Mesenchymal stem cell (in vitro differentiated cells and primary cell): ENCODE results near the gene VRK3.

ENCODE experiments used
- DNase-seq: peaks from one replicate; pipeline ENCODE4 v3.0.0-alpha.2; 2013
- H2AFZ ChIP-seq: one replicate; pipeline ENCODE4 v1.6.1; 2013; ENCODE audit warnings: low read depth, mild to moderate bottlenecking, control low read depth, inconsistent platforms, low read length, moderate library complexity
- H2AK5ac ChIP-seq: 2 replicates; pipeline ENCODE4 v1.6.1; 2013; ENCODE audit warnings: low read length, moderate library complexity, mild to moderate bottlenecking, inconsistent platforms; ENCODE audit not compliant: severe bottlenecking
- H2BK120ac ChIP-seq: one replicate; pipeline ENCODE4 v1.6.1; 2013; ENCODE audit warnings: low read depth, mild to moderate bottlenecking, inconsistent platforms, low read length, moderate library complexity
- H2BK12ac ChIP-seq, 2 experiments: one replicate each; pipeline ENCODE4 v1.6.1; 2013; ENCODE audit warnings: inconsistent platforms in 2 of 2, low read length in 2 of 2, mild to moderate bottlenecking in 2 of 2, moderate library complexity in 2 of 2, control low read depth in 1 of 2
- H2BK15ac ChIP-seq: one replicate; pipeline ENCODE4 v1.6.1; 2013; ENCODE audit warnings: mild to moderate bottlenecking, low read depth, inconsistent platforms; ENCODE audit not compliant: poor library complexity, severe bottlenecking
- H2BK5ac ChIP-seq: 2 replicates; pipeline ENCODE4 v1.6.1; 2013; ENCODE audit warnings: low read depth, mild to moderate bottlenecking, low read length, control low read depth, inconsistent platforms; ENCODE audit not compliant: poor library complexity, severe bottlenecking
- H3K14ac ChIP-seq, 2 experiments: one replicate each; pipeline ENCODE4 v1.6.1; 2013; ENCODE audit warnings: inconsistent platforms in 2 of 2, low read length in 2 of 2, control low read depth in 1 of 2, mild to moderate bottlenecking in 1 of 2, moderate library complexity in 1 of 2
- H3K18ac ChIP-seq, 2 experiments: one replicate each; pipeline ENCODE4 v1.6.1; 2013; ENCODE audit warnings: inconsistent platforms in 2 of 2, low read length in 2 of 2, control low read depth in 1 of 2, low read depth in 1 of 2, mild to moderate bottlenecking in 1 of 2
- H3K23ac ChIP-seq, 2 experiments: one replicate each; pipeline ENCODE4 v1.6.1; 2013; ENCODE audit warnings: inconsistent platforms in 2 of 2, low read length in 2 of 2, mild to moderate bottlenecking in 2 of 2, moderate library complexity in 2 of 2, control low read depth in 1 of 2
- H3K27ac ChIP-seq: 2 replicates; pipeline ENCODE4 v1.5.1; 2013; ENCODE audit warnings: mild to moderate bottlenecking, moderate library complexity, low read length, control low read depth, inconsistent platforms; ENCODE audit not compliant: poor library complexity, severe bottlenecking
- H3K27me3 ChIP-seq, 2 experiments: 2 replicates each; pipeline versions ENCODE4 v1.6.1 to v1.7.0; 2013; ENCODE audit warnings: low read length in 2 of 2, mild to moderate bottlenecking in 2 of 2, moderate library complexity in 2 of 2, control low read depth in 1 of 2, inconsistent platforms in 1 of 2; ENCODE audit not compliant: control insufficient read depth in 1 of 2, insufficient read depth in 1 of 2
- H3K36me3 ChIP-seq, 2 experiments: 2 replicates each; pipeline versions ENCODE4 v1.6.1 to v1.7.0; 2013; ENCODE audit warnings: low read length in 2 of 2, control low read depth in 1 of 2, inconsistent platforms in 1 of 2, low read depth in 1 of 2, mild to moderate bottlenecking in 1 of 2; ENCODE audit not compliant: insufficient read depth in 2 of 2, control insufficient read depth in 1 of 2
- H3K4ac ChIP-seq, 2 experiments: one replicate each; pipeline ENCODE4 v1.6.1; 2013; ENCODE audit warnings: inconsistent platforms in 2 of 2, low read length in 2 of 2, mild to moderate bottlenecking in 2 of 2, moderate library complexity in 2 of 2, control low read depth in 1 of 2, low read depth in 1 of 2
- H3K4me1 ChIP-seq: 2 replicates; pipeline ENCODE4 v1.6.1; 2013; ENCODE audit warnings: low read depth, low read length, control low read depth; ENCODE audit not compliant: control insufficient read depth, insufficient read depth
- H3K4me2 ChIP-seq: 2 replicates; pipeline ENCODE4 v1.6.1; 2013; ENCODE audit warnings: low read length, mild to moderate bottlenecking, inconsistent platforms; ENCODE audit not compliant: poor library complexity, severe bottlenecking
- H3K4me3 ChIP-seq, 2 experiments: 2 replicates each; pipeline versions ENCODE4 v1.5.1 to v1.7.0; 2013; ENCODE audit warnings: low read length in 2 of 2, mild to moderate bottlenecking in 2 of 2, control low read depth in 1 of 2, low read depth in 1 of 2; ENCODE audit not compliant: insufficient read depth in 1 of 2
- H3K79me1 ChIP-seq: replicated peaks from 2 replicates; pipeline ENCODE4 v1.6.1; 2013; ENCODE audit warnings: mild to moderate bottlenecking, control low read depth, low read length, inconsistent platforms; ENCODE audit not compliant: poor library complexity, severe bottlenecking
- H3K9ac ChIP-seq: 2 replicates; pipeline ENCODE4 v1.7.0; 2013; ENCODE audit warnings: mild to moderate bottlenecking, low read length, moderate library complexity
- H3K9me3 ChIP-seq: 2 replicates; pipeline ENCODE4 v1.7.0; 2013; ENCODE audit warnings: mild to moderate bottlenecking, low read length; ENCODE audit not compliant: control insufficient read depth
- H4K8ac ChIP-seq: one replicate; pipeline ENCODE4 v1.6.1; 2013; ENCODE audit warnings: inconsistent platforms, mild to moderate bottlenecking, low read length, moderate library complexity
- H4K91ac ChIP-seq: one replicate; pipeline ENCODE4 v1.6.1; 2013; ENCODE audit warnings: mild to moderate bottlenecking, low read length, inconsistent platforms
- WGBS: methylation state at CpG from one replicate; pipeline ENCODE4 v1.1.7; 2013; ENCODE audit warnings: mixed read lengths; 5-methylcytosine and 5-hydroxymethylcytosine counted together

The VRK3 gene

GRCh38 chr19:50030937-50031336 is 5.8 kb upstream of the VRK3 start:
- Histone ChIP-seq H3K27me3 (no peaks in the 10 kb centered on the region), H3K9ac (no peak overlapping the region), H3K79me1 (peaks cover 61% of the 10 kb centered on the region), H3K4me2 (no peak overlapping the region), H2AFZ (no peak overlapping the region), H4K8ac (no peak overlapping the region), H3K9me3 (no peaks in the 10 kb centered on the region), H2AK5ac (no peak overlapping the region), H3K4me3 (no peak overlapping the region), H3K4ac (no peak overlapping the region), H2BK120ac (no peak overlapping the region), H3K23ac (no peak overlapping the region), H4K91ac (no peak overlapping the region), H2BK5ac (no peak overlapping the region), H3K18ac (no peak overlapping the region), H3K4me1 (peaks cover 2% of the 10 kb centered on the region), H2BK15ac (no peak overlapping the region), H2BK12ac (no peak overlapping the region), H3K36me3 (peaks cover 43 to 62% of the 10 kb centered on the region in 2 experiments), H3K14ac (no peak overlapping the region), H3K27ac (no peak overlapping the region)
- DNase-seq = no peak
- 96% methylated on average over 11 of the region's 11 CpGs for WGBS

- peaks cover 2% of the 10 kb centered on the region for H3K4me1 ChIP-seq
- H3K27me3 ChIP-seq = no peaks in the 10 kb centered on the region
- no peak overlapping the region for H2BK120ac ChIP-seq
- no peak overlapping the region for H2AFZ ChIP-seq
- no peak overlapping the region for H4K8ac ChIP-seq
- 96% methylated on average over 6 of the region's 6 CpGs for WGBS
- H3K79me1 ChIP-seq = peaks cover 56% of the 10 kb centered on the region
- no peak overlapping the region for H2AK5ac ChIP-seq
- H2BK12ac ChIP-seq = no peak overlapping the region
- no peak overlapping the region for H2BK5ac ChIP-seq
- no peak overlapping the region for H3K4ac ChIP-seq
- H3K36me3 ChIP-seq = peaks cover 39 to 55% of the 10 kb centered on the region in 2 experiments
- no peak overlapping the region for H3K14ac ChIP-seq
- no peak overlapping the region for H3K23ac ChIP-seq
- no peak overlapping the region for H2BK15ac ChIP-seq
- no peaks in the 10 kb centered on the region for H3K9me3 ChIP-seq
- DNase-seq = no peak
- H3K9ac ChIP-seq = no peak overlapping the region
- H3K4me3 ChIP-seq = no peak overlapping the region
- H4K91ac ChIP-seq = no peak overlapping the region
- no peak overlapping the region for H3K4me2 ChIP-seq
- H3K18ac ChIP-seq = no peak overlapping the region
- no peak overlapping the region for H3K27ac ChIP-seq
Measured at GRCh38 chr19:50030225-50030624, 5.1 kb upstream of the VRK3 start.

GRCh38 chr19:50026550-50026906 is 1.4 kb upstream of the VRK3 start:
- no peak for DNase-seq
- H3K4ac ChIP-seq = no peak overlapping the region
- peak overlapping the region; percentile 97 for H3K9ac ChIP-seq
- H3K9me3 ChIP-seq = no peaks in the 10 kb centered on the region
- no peak overlapping the region for H2BK12ac ChIP-seq
- H2BK120ac ChIP-seq = no peak overlapping the region
- no peak overlapping the region for H3K18ac ChIP-seq
- H2AK5ac ChIP-seq = no peak overlapping the region
- no peak overlapping the region for H3K23ac ChIP-seq
- no peak overlapping the region for H2BK5ac ChIP-seq
- WGBS = 98% methylated on average over 7 of the region's 7 CpGs
- H3K79me1 ChIP-seq = peaks cover 50% of the 10 kb centered on the region
- H2BK15ac ChIP-seq = no peak overlapping the region
- H3K4me1 ChIP-seq = peaks cover 6% of the 10 kb centered on the region
- no peaks in the 10 kb centered on the region for H3K27me3 ChIP-seq
- no peak overlapping the region for H4K8ac ChIP-seq
- no peak overlapping the region for H4K91ac ChIP-seq
- H2AFZ ChIP-seq = no peak overlapping the region
- H3K4me3 ChIP-seq = peak overlapping the region in 1 of 2 experiments; percentile 96
- H3K36me3 ChIP-seq = peaks cover 19 to 24% of the 10 kb centered on the region in 2 experiments
- no peak overlapping the region for H3K27ac ChIP-seq
- H3K4me2 ChIP-seq = peak overlapping the region; percentile 50
- no peak overlapping the region for H3K14ac ChIP-seq

GRCh38 chr19:50025794-50026549 is 800 bp upstream of the VRK3 start, which contains the start of gene ZNF473:
TSS of gene ZNF473 (plus strand) at chr19:50026005. CDS start at chr19:50031083, 5,078 bp downstream.
- peak within 1 kb of the TSS; percentile 91 to 94 for H3K18ac ChIP-seq
- peak within 1 kb of the TSS; percentile 80 for H3K27ac ChIP-seq
- no peaks in the 10 kb centered on the region for H3K9me3 ChIP-seq
- peak within 1 kb of the TSS; percentile 91 for H4K91ac ChIP-seq
- H2AFZ ChIP-seq = peak within 1 kb of the TSS; percentile 91
- peak within 1 kb of the TSS; percentile 52 for H2BK5ac ChIP-seq
- peak within 1 kb of the TSS; percentile 57 to 74 for H3K4ac ChIP-seq
- H3K27me3 ChIP-seq = no peaks in the 10 kb centered on the region
- peaks cover 7% of the 10 kb centered on the region for H3K4me1 ChIP-seq
- peak within 1 kb of the TSS; percentile 97 for H3K9ac ChIP-seq
- H2BK12ac ChIP-seq = peak within 1 kb of the TSS in 1 of 2 experiments; percentile 51
- peaks cover 44% of the 10 kb centered on the region for H3K79me1 ChIP-seq
- H3K36me3 ChIP-seq = peaks cover 18 to 22% of the 10 kb centered on the region in 2 experiments
- DNase-seq = peak; percentile 98
- H2BK15ac ChIP-seq = peak within 1 kb of the TSS; percentile 99
- H3K23ac ChIP-seq = peak within 1 kb of the TSS in 1 of 2 experiments; percentile 71
- H3K4me3 ChIP-seq = peak within 1 kb of the TSS; percentile 93 to 96
- H2AK5ac ChIP-seq = no peak within 1 kb of the TSS
- H4K8ac ChIP-seq = peak within 1 kb of the TSS; percentile 98
- H2BK120ac ChIP-seq = peak within 1 kb of the TSS; percentile 54
- WGBS = 17% methylated on average over 44 of the region's 45 CpGs
- H3K4me2 ChIP-seq = peak within 1 kb of the TSS; percentile 82
- peak within 1 kb of the TSS in 1 of 2 experiments; percentile 95 for H3K14ac ChIP-seq
